Activated B cell treated with CpG ODN at 0.5 μM for 24 hours (primary cell): ENCODE data around the gene AK3. TPM values are rescaled to one million over a fixed set of nuclear protein-coding genes. Genes with fewer than 3 reads are reported as not detected.

Experiments used
- ATAC-seq: fragments of 200-7000 bp; cut with Tn5 transposase; one replicate; pipeline ENCODE4 v1.10.0; 2021; ENCODE audit warnings: low read depth, mild to moderate bottlenecking, moderate library complexity
- CTCF ChIA-PET: fragments of 350-600 bp; sonication (Branson Sonifier 250); formaldehyde crosslinking; loops from one replicate; lab custom pipeline; 2021; ENCODE audit warnings: antibody characterized with exemption; lab: Charles Lee
- POLR2A ChIA-PET: fragments of 350-600 bp; sonication (Branson Sonifier 250); formaldehyde crosslinking; loops from one replicate; lab custom pipeline; 2021; ENCODE audit warnings: antibody characterized with exemption; lab: Charles Lee
- DNase-seq: peaks from one replicate; pipeline ENCODE4 v3.0.0; 2022
- H3K27ac Mint-ChIP-seq: one replicate; pipeline ENCODE4 v1.8.0; 2020; ENCODE audit warnings: mixed read lengths
- H3K27me3 Mint-ChIP-seq: one replicate; pipeline ENCODE4 v1.8.0; 2021; ENCODE audit warnings: mixed read lengths
- H3K36me3 Mint-ChIP-seq: one replicate; pipeline ENCODE4 v1.8.0; 2021; ENCODE audit warnings: low read depth, mixed read lengths
- H3K4me1 Mint-ChIP-seq: one replicate; pipeline ENCODE4 v1.8.0; 2021; ENCODE audit warnings: mixed read lengths
- H3K4me3 Mint-ChIP-seq: one replicate; pipeline ENCODE4 v1.8.0; 2020; ENCODE audit warnings: mild to moderate bottlenecking, mixed read lengths
- H3K9me3 Mint-ChIP-seq: one replicate; pipeline ENCODE4 v1.8.0; 2020; ENCODE audit warnings: mixed read lengths
- intact Hi-C: fragments of 100-400 bp; cut with micrococcal nuclease; formaldehyde crosslinking; loops from one replicate; pipeline ENCODE4 v1.15.1; 2024
- total RNA-seq: library from RNA; stranded (reverse); gene quantifications from 2 replicates; pipeline ENCODE4 v1.2.3, GENCODE V29; 2022
- TF ChIP-seq, protein P1 (sequence below): fragments of 200-600 bp; IDR thresholded peaks from one replicate; pipeline ENCODE4 v1.8.0; 2022; ENCODE audit warnings: antibody characterized with exemption, mild to moderate bottlenecking

The AK3 gene
- total RNA-seq, 1 donor from 2014 or later = 16.9 TPM

DNA sequence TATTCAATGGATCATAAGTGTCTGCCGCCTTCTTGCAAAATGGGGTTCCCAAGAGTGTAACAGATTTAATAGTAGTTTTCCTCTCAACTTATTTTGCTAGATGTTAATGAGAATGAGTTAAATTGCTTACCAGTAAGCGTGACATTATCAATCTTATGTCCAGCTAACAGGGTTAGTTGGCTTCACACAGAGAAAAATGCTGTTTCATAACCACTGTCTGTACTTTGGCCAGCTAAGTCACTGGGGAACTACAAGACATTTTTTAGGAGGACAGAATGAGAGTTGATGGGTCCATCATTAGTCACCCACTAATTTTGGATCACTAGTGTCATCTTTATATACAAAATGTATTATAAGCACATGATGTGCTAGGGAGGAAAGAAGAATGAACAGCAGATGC, 60.3 kb downstream of the AK3 start:
- Mint-ChIP-seq H3K4me3 (no peak overlapping the region), H3K4me1 (peaks cover 7% of the 10 kb centered on the region), H3K27ac (no peak overlapping the region), H3K27me3 (no peaks in the 10 kb centered on the region), H3K9me3 (no peaks in the 10 kb centered on the region), H3K36me3 (peaks cover 19% of the 10 kb centered on the region)
- POLR2A ChIA-PET = interaction anchor here (0.6 kb wide), 1 partner anchor 37 kb away, joined by 4 read pairs; no protein-coding TSS in a partner anchor
- intact Hi-C loops = no loop called here
- CTCF ChIA-PET = no interaction called here
- DNase-seq (no peak), ATAC-seq (no peak)
- TF ChIP-seq, protein P1, sequence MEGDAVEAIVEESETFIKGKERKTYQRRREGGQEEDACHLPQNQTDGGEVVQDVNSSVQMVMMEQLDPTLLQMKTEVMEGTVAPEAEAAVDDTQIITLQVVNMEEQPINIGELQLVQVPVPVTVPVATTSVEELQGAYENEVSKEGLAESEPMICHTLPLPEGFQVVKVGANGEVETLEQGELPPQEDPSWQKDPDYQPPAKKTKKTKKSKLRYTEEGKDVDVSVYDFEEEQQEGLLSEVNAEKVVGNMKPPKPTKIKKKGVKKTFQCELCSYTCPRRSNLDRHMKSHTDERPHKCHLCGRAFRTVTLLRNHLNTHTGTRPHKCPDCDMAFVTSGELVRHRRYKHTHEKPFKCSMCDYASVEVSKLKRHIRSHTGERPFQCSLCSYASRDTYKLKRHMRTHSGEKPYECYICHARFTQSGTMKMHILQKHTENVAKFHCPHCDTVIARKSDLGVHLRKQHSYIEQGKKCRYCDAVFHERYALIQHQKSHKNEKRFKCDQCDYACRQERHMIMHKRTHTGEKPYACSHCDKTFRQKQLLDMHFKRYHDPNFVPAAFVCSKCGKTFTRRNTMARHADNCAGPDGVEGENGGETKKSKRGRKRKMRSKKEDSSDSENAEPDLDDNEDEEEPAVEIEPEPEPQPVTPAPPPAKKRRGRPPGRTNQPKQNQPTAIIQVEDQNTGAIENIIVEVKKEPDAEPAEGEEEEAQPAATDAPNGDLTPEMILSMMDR = no peak

GRCh38 chr9:4680173-4680525, 60.9 kb downstream of the AK3 start:
- no peak overlapping the region for H3K27ac Mint-ChIP-seq
- peaks cover 7% of the 10 kb centered on the region for H3K4me1 Mint-ChIP-seq
- POLR2A ChIA-PET = interaction anchor here (1.4 to 1.5 kb wide), 3 partner anchors 17 to 61 kb away, joined by 5 to 21 read pairs (median 21); partner anchors contain the start of genes AK3 and PLPP6
- peaks cover 15% of the 10 kb centered on the region for H3K36me3 Mint-ChIP-seq
- TF ChIP-seq, protein P1 = no peak
- no peaks in the 10 kb centered on the region for H3K9me3 Mint-ChIP-seq
- ATAC-seq = no peak
- H3K27me3 Mint-ChIP-seq = no peaks in the 10 kb centered on the region
- no peak overlapping the region for H3K4me3 Mint-ChIP-seq
- intact Hi-C loops = no loop called here
- CTCF ChIA-PET = interaction anchor here (0.6 to 1.4 kb wide), 4 partner anchors 14 to 306 kb away, joined by 3 to 5 read pairs (median 3); partner anchors contain the start of gene SPATA6L
- DNase-seq = no peak

GRCh38 chr9:4679268-4680172, 61.5 kb downstream of the AK3 start, which contains the start of gene CDC37L1:
CDC37L1 (plus strand) TSS chr9:4679569; CDS start chr9:4679768, 199 bp downstream.
- Mint-ChIP-seq H3K27ac (no peak within 1 kb of the TSS), H3K36me3 (peaks cover 9% of the 10 kb centered on the region), H3K27me3 (no peaks in the 10 kb centered on the region), H3K9me3 (no peaks in the 10 kb centered on the region), H3K4me1 (peaks cover 7% of the 10 kb centered on the region), H3K4me3 (no peak within 1 kb of the TSS)
- ATAC-seq = peak; percentile 95
- TF ChIP-seq, protein P1 = no peak
- CTCF ChIA-PET = interaction anchor here (0.6 to 1.4 kb wide), 4 partner anchors 14 to 307 kb away, joined by 3 to 5 read pairs (median 3); partner anchors contain the start of gene SPATA6L
- intact Hi-C loops = loop anchor here (1.0 to 5.0 kb wide), 13 partner anchors 13 to 1835 kb away; partner anchors contain the start of genes AK3, ERMP1, JAK2 and PLPP6
- POLR2A ChIA-PET = interaction anchor here (0.6 to 1.5 kb wide), 14 partner anchors 14 to 1733 kb away, joined by 3 to 21 read pairs (median 5); partner anchors contain the start of genes AK3, JAK2, PLGRKT and PLPP6
- peak; percentile 100 for DNase-seq

GRCh38 chr9:4678679-4679267, 62.2 kb downstream of the AK3 start:
- Mint-ChIP-seq H3K4me1 (peaks cover 5% of the 10 kb centered on the region), H3K27me3 (no peaks in the 10 kb centered on the region), H3K9me3 (no peaks in the 10 kb centered on the region), H3K36me3 (peaks cover 6% of the 10 kb centered on the region), H3K27ac (no peak overlapping the region), H3K4me3 (no peak overlapping the region)
- CTCF ChIA-PET = interaction anchor here (1.4 kb wide), 1 partner anchor 13 kb away, joined by 5 read pairs; the partner anchor contains the start of gene SPATA6L
- intact Hi-C loops = loop anchor here (1.0 to 5.0 kb wide), 13 partner anchors 12 to 1834 kb away; partner anchors contain the start of genes AK3, ERMP1, JAK2 and PLPP6
- ATAC-seq (peak; percentile 19), DNase-seq (peak; percentile 23)
- TF ChIP-seq, protein P1 = no peak
- POLR2A ChIA-PET = interaction anchor here (0.7 to 1.5 kb wide), 12 partner anchors 13 to 1330 kb away, joined by 3 to 21 read pairs (median 5); partner anchors contain the start of genes AK3, JAK2, PLGRKT and PLPP6
